Stomach (tissue), 9 donors: ENCODE measurements around the gene HELZ. TPM values are rescaled to one million over a fixed set of nuclear protein-coding genes. Genes with fewer than 3 reads are reported as not detected.

Source experiments
- DNase-seq, 2 donors: peaks; one replicate each; pipeline versions ENCODE4 v3.0.0 to v3.0.0-alpha.2; 2013 to 2019
- H3K27ac ChIP-seq, 5 donors: fragments of 200-600 bp in 4 of 5; sonication (generic) in 4 of 5; one replicate each; pipeline ENCODE4 v1.5.1; 2013 to 2019; ENCODE audit warnings: mild to moderate bottlenecking in 1 of 5, moderate library complexity in 1 of 5
- H3K27me3 ChIP-seq, 3 donors: fragments of 200-600 bp; sonication (generic); one replicate each; pipeline ENCODE4 v1.5.1; 2017 to 2019; ENCODE audit warnings: mixed run types in 1 of 3
- H3K36me3 ChIP-seq, 4 donors: fragments of 200-600 bp; sonication (generic); 1 replicate in 3 of 4; 2 replicates in 1 of 4; pipeline ENCODE4 v1.5.1; 2016 to 2019
- H3K4me1 ChIP-seq, 4 donors: fragments of 200-600 bp; sonication (generic); one replicate each; pipeline ENCODE4 v1.5.1; 2016 to 2019
- H3K4me3 ChIP-seq, 4 donors: fragments of 200-600 bp; sonication (generic) in 3 of 4; one replicate each; pipeline ENCODE4 v1.5.1; 2016 to 2019; ENCODE audit warnings: mild to moderate bottlenecking in 1 of 4
- H3K9me3 ChIP-seq, 4 donors: fragments of 200-600 bp; sonication (generic); one replicate each; pipeline ENCODE4 v1.5.1; 2016 to 2019
- EP300 ChIP-seq: sonication (generic); formaldehyde crosslinking; IDR thresholded peaks from one replicate; pipeline ENCODE4 v1.6.1; 2017; ENCODE audit warnings: antibody characterized with exemption
- POLR2A ChIP-seq, 4 donors: fragments of 450-650 bp; IDR thresholded peaks; one replicate each; pipeline ENCODE4 v1.6.1; 2016; ENCODE audit warnings: antibody characterized with exemption in 4 of 4, control low read depth in 2 of 4, mild to moderate bottlenecking in 1 of 4, moderate library complexity in 1 of 4
- POLR2AphosphoS5 ChIP-seq, 3 donors: sonication (generic); formaldehyde crosslinking; IDR thresholded peaks; one replicate each; pipeline ENCODE4 v1.6.1; 2016; ENCODE audit warnings: antibody characterized with exemption in 3 of 3
- WGBS, 5 donors: extraction: QIAGEN DNeasy Blood & Tissue Kit in 3 of 5; methylation state at CpG; one replicate each; pipeline versions ENCODE4 v1.1.5 to v1.1.7; 2013 to 2018; 5-methylcytosine and 5-hydroxymethylcytosine counted together
- intact Hi-C: fragments of 100-400 bp; cut with DNase I; formaldehyde crosslinking; loops from one replicate; pipeline ENCODE4 v1.15.1; 2023; ENCODE audit warnings: low total_unique reads
- polyA plus RNA-seq, 3 donors: library from polyadenylated mRNA; stranded (reverse); fragments of 200-250 nt; gene quantifications; one replicate each; pipeline ENCODE4 v1.2.3, GENCODE V29; 2013
- total RNA-seq, 5 donors: library from RNA; depleted of rRNA; stranded (reverse); fragments of >200 nt; gene quantifications; one replicate each; pipeline versions ENCODE4 v1.1.0 to v1.2.3, GENCODE V29; 2014 to 2016
- TF ChIP-seq, protein P1 (sequence below), 7 experiments: fragments of 450-650 bp in 4 of 7; fragments of 200-600 bp in 3 of 7; sonication (generic) in 3 of 7; IDR thresholded peaks; one replicate each; pipeline ENCODE4 v1.5.1; 2016 to 2019; ENCODE audit warnings: antibody characterized with exemption in 7 of 7, control low read depth in 2 of 7, mild to moderate bottlenecking in 1 of 7
- donor health status: healthy with polysubstance abuse.
- donor health status: Bipolar disorder and iron deficiency.
- donor health status: healthy.

HELZ gene
- total and polyA plus RNA-seq, 8 donors, result 2.1 to 218 (median 40.4) TPM

DNA sequence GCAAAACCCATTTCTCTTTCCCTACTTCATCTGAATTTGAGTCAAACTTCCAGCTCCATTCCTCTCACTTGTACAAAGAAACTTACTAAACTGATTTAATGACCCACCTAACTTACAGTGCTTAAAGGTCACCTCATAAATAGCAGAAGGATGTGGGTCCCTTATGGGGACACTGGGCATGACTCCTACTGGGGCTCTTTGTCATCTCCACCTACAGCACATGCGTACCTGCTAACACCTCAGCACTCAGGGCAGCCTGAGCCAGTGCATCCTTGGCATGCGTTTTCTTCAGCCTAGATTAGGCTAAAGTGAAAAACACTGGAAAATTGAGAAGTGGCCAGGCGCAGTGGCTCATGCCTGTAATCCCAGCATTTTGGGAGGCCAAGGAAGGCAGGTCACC, 63.2 kb downstream of the HELZ start:
- WGBS, 5 donors, result 97 to 99% (median 98%) methylated on average over 3 of the region's 3 CpGs
- intact Hi-C loops, result no loop called here
- no peaks in the 10 kb centered on the region for H3K27me3 ChIP-seq
- no peak overlapping the region for H3K4me3 ChIP-seq
- H3K4me1 ChIP-seq, result peaks cover 0 to 8% (median 0%) of the 10 kb centered on the region in 4 donors
- H3K27ac ChIP-seq, result no peak overlapping the region
- H3K9me3 ChIP-seq, result no peaks in the 10 kb centered on the region
- H3K36me3 ChIP-seq, result peaks cover 4 to 50% (median 30%) of the 10 kb centered on the region in 4 donors
- TF ChIP-seq, protein P1, sequence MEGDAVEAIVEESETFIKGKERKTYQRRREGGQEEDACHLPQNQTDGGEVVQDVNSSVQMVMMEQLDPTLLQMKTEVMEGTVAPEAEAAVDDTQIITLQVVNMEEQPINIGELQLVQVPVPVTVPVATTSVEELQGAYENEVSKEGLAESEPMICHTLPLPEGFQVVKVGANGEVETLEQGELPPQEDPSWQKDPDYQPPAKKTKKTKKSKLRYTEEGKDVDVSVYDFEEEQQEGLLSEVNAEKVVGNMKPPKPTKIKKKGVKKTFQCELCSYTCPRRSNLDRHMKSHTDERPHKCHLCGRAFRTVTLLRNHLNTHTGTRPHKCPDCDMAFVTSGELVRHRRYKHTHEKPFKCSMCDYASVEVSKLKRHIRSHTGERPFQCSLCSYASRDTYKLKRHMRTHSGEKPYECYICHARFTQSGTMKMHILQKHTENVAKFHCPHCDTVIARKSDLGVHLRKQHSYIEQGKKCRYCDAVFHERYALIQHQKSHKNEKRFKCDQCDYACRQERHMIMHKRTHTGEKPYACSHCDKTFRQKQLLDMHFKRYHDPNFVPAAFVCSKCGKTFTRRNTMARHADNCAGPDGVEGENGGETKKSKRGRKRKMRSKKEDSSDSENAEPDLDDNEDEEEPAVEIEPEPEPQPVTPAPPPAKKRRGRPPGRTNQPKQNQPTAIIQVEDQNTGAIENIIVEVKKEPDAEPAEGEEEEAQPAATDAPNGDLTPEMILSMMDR (IDR thresholded peaks at IDR 0.05), result no peak
- TF ChIP-seq POLR2A (IDR thresholded peaks at IDR 0.05) (no peak), EP300 (no peak), POLR2AphosphoS5 (IDR thresholded peaks at IDR 0.05) (no peak)
- DNase-seq, result no peak

GRCh38 chr17:67180275-67180674, 64.7 kb downstream of the HELZ start:
- intact Hi-C loops, result no loop called here

GRCh38 chr17:67178555-67178954, 66.4 kb downstream of the HELZ start:
- no peak for DNase-seq
- Histone ChIP-seq H3K4me3 (no peak overlapping the region), H3K36me3 (peaks cover 4 to 58% (median 51%) of the 10 kb centered on the region in 4 donors), H3K4me1 (peaks cover 0 to 2% (median 0%) of the 10 kb centered on the region in 4 donors), H3K27ac (no peak overlapping the region), H3K27me3 (no peaks in the 10 kb centered on the region), H3K9me3 (no peaks in the 10 kb centered on the region)
- TF ChIP-seq POLR2A (IDR thresholded peaks at IDR 0.05) (no peak), EP300 (no peak), POLR2AphosphoS5 (IDR thresholded peaks at IDR 0.05) (no peak)
- TF ChIP-seq, protein P1 (IDR thresholded peaks at IDR 0.05), result no peak
- WGBS, 5 donors, result 71 to 84% (median 79%) methylated on average over 4 of the region's 4 CpGs
- intact Hi-C loops, result no loop called here

More at GRCh38 chr17:67180275-67180674, 64.7 kb downstream of the HELZ start:
- Histone ChIP-seq H3K9me3 (no peaks in the 10 kb centered on the region), H3K4me3 (no peak overlapping the region), H3K4me1 (peaks cover 0 to 8% (median 0%) of the 10 kb centered on the region in 4 donors), H3K36me3 (peaks cover 4 to 52% (median 39%) of the 10 kb centered on the region in 4 donors), H3K27me3 (no peaks in the 10 kb centered on the region), H3K27ac (no peak overlapping the region)
- TF ChIP-seq, protein P1 (IDR thresholded peaks at IDR 0.05), result no peak
- no peak for TF ChIP-seq EP300
- no peak for TF ChIP-seq POLR2AphosphoS5 (IDR thresholded peaks at IDR 0.05)
- TF ChIP-seq POLR2A (IDR thresholded peaks at IDR 0.05), result no peak
- 80 to 93% (median 88%) methylated on average over 5 of the region's 5 CpGs for WGBS, 5 donors
- no peak for DNase-seq

DNA sequence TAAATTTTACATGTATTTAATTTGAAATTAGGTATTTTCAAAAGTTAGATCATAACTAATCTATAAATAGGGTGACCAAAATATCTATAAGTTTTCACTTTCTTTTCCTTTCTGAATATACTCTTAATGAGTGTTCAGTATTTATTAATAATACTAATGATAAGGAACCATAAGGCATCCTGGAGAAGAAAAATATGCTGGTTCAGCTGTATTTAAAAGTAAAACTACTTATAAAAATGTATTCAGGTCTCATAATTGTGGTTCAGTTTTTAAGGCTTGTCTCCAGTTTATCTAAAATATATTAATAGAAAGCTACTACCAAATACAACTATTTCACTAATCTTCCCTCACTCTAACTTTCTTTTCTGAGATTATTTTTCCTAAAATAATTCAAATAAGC, 67.3 kb downstream of the HELZ start:
- DNase-seq, result no peak
- H3K4me3 ChIP-seq, result no peak overlapping the region
- no peaks in the 10 kb centered on the region for H3K9me3 ChIP-seq
- H3K27ac ChIP-seq, result no peak overlapping the region
- intact Hi-C loops, result no loop called here
- H3K36me3 ChIP-seq, result peaks cover 4 to 57% (median 53%) of the 10 kb centered on the region in 4 donors
- H3K4me1 ChIP-seq, result no peaks in the 10 kb centered on the region
- H3K27me3 ChIP-seq, result no peaks in the 10 kb centered on the region
- TF ChIP-seq EP300 (no peak), POLR2A (IDR thresholded peaks at IDR 0.05) (no peak), POLR2AphosphoS5 (IDR thresholded peaks at IDR 0.05) (no peak)
- TF ChIP-seq, protein P1 (IDR thresholded peaks at IDR 0.05), result no peak
